SK-N-SH (cell line): Measurements from ENCODE around the gene GMPPB.
"Not testable (repeated sequence)": the region's sequence is repeated elsewhere in the genome, so short reads cannot be mapped to it uniquely, and the experiment has no call there.

Source experiments
- EP300 ChIP-seq, 2 experiments: IDR thresholded peaks; 2 replicates each; pipeline versions ENCODE4 v1.4.0 to v1.6.1; 2012; ENCODE audit warnings: borderline replicate concordance in 1 of 2, low read depth in 1 of 2, low read length in 1 of 2
- GABPA ChIP-seq: IDR thresholded peaks from 2 replicates; pipeline ENCODE4 v1.4.0; 2012; ENCODE audit warnings: low read depth, mild to moderate bottlenecking
- SIN3A ChIP-seq: IDR thresholded peaks from 2 replicates; pipeline ENCODE4 v1.6.1; 2012; ENCODE audit warnings: low read depth, mild to moderate bottlenecking, low read length, moderate library complexity, borderline replicate concordance
- TF ChIP-seq, protein P1 (sequence below): fragments of 200-600 bp; sonication (generic); IDR thresholded peaks from 2 replicates; pipeline ENCODE4 v1.6.1; 2017; ENCODE audit warnings: antibody characterized with exemption, mild to moderate bottlenecking, moderate library complexity

DNA sequence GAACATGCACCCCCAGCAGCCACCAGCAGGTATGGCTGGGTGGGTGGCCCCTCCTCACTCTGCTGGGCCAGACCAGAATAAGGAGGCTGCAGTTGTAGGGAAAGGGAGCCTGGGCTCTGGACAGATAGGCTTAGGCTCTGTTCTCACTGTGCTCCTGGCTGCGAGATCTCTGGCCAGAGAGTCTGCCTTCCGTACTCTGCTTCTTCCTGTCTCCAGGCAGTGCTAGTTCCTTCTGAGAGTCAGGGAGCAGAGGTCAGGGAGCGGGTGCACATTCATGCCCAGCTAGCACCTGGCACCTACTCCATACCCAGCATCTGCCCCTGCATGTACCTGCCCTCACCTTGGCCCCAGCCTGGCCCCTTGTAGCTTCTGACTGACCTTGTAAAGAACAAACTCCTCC is 32.3 kb downstream of the GMPPB start:
- TF ChIP-seq, protein P1, sequence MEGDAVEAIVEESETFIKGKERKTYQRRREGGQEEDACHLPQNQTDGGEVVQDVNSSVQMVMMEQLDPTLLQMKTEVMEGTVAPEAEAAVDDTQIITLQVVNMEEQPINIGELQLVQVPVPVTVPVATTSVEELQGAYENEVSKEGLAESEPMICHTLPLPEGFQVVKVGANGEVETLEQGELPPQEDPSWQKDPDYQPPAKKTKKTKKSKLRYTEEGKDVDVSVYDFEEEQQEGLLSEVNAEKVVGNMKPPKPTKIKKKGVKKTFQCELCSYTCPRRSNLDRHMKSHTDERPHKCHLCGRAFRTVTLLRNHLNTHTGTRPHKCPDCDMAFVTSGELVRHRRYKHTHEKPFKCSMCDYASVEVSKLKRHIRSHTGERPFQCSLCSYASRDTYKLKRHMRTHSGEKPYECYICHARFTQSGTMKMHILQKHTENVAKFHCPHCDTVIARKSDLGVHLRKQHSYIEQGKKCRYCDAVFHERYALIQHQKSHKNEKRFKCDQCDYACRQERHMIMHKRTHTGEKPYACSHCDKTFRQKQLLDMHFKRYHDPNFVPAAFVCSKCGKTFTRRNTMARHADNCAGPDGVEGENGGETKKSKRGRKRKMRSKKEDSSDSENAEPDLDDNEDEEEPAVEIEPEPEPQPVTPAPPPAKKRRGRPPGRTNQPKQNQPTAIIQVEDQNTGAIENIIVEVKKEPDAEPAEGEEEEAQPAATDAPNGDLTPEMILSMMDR, result not testable (repeated sequence)
- not testable (repeated sequence) for TF ChIP-seq GABPA; SIN3A; EP300 (IDR thresholded peaks at IDR 0.05; ENCODE audit: borderline replicate concordance in 1 of 2, low read depth in 1 of 2, low read length in 1 of 2)
